Tibial nerve (tissue), 3 donors: ENCODE measurements around the gene MZT2B.
"Not testable (repeated sequence)": the region's sequence is repeated elsewhere in the genome, so short reads cannot be mapped to it uniquely, and the experiment has no call there.

Experiments
- POLR2A ChIP-seq, 2 donors: fragments of 450-650 bp; IDR thresholded peaks; one replicate each; pipeline ENCODE4 v1.6.1; 2017; ENCODE audit warnings: antibody characterized with exemption in 2 of 2, mild to moderate bottlenecking in 2 of 2, moderate library complexity in 2 of 2
- TF ChIP-seq, protein P1 (sequence below), 5 experiments: fragments of 200-600 bp in 3 of 5; fragments of 450-650 bp in 2 of 5; sonication (generic) in 3 of 5; IDR thresholded peaks; one replicate each; pipeline ENCODE4 v1.5.1; 2016 to 2019; ENCODE audit warnings: antibody characterized with exemption in 5 of 5, mild to moderate bottlenecking in 3 of 5, moderate library complexity in 2 of 5

DNA sequence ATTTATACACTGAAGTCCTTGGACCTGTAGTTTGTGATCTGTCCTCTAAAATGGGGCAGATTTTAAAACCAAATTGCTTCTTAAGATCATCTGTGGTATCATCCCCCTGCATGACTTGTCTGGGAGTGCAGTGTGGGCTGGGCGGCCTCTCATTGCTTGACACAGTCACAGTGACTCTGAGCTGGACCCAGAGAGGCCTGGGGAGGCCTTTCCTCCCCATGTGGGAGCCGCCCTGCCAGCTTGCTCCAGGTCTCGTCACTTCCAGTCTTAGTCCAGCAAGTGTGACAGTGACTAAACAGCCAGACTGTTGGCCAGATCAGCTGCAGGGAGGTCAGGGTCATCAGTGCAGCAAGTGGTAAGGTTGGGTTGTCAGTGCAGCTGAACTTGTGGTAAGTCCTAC, 21.1 kb downstream of the MZT2B start:
- TF ChIP-seq, protein P1, sequence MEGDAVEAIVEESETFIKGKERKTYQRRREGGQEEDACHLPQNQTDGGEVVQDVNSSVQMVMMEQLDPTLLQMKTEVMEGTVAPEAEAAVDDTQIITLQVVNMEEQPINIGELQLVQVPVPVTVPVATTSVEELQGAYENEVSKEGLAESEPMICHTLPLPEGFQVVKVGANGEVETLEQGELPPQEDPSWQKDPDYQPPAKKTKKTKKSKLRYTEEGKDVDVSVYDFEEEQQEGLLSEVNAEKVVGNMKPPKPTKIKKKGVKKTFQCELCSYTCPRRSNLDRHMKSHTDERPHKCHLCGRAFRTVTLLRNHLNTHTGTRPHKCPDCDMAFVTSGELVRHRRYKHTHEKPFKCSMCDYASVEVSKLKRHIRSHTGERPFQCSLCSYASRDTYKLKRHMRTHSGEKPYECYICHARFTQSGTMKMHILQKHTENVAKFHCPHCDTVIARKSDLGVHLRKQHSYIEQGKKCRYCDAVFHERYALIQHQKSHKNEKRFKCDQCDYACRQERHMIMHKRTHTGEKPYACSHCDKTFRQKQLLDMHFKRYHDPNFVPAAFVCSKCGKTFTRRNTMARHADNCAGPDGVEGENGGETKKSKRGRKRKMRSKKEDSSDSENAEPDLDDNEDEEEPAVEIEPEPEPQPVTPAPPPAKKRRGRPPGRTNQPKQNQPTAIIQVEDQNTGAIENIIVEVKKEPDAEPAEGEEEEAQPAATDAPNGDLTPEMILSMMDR (IDR thresholded peaks at IDR 0.05) = not testable (repeated sequence)
- not testable (repeated sequence) for TF ChIP-seq POLR2A (IDR thresholded peaks at IDR 0.05)
